Upper lobe of left lung (tissue), 6 donors: ENCODE data around the gene KLHDC3. TPM values are rescaled to one million over a fixed set of nuclear protein-coding genes. Genes with fewer than 3 reads are reported as not detected.

Experiments
- ATAC-seq, 2 donors: fragments of 200-7000 bp; cut with Tn5 transposase; one replicate each; pipeline ENCODE4 v1.9.1; 2022; ENCODE audit warnings: mild to moderate bottlenecking in 2 of 2, moderate library complexity in 2 of 2; ENCODE audit not compliant: low FRiP score in 2 of 2
- DNase-seq, 2 donors: peaks; one replicate each; pipeline ENCODE4 v3.0.0-alpha.2; 2019 to 2020
- H3K27ac ChIP-seq, 4 donors: fragments of 200-600 bp; sonication (generic); one replicate each; pipeline ENCODE4 v1.5.1; 2016 to 2019
- H3K27me3 ChIP-seq, 4 donors: fragments of 200-600 bp; sonication (generic); one replicate each; pipeline ENCODE4 v1.5.1; 2017 to 2019
- H3K36me3 ChIP-seq, 4 donors: fragments of 200-600 bp; sonication (generic); one replicate each; pipeline ENCODE4 v1.5.1; 2016 to 2019
- H3K4me1 ChIP-seq, 4 donors: fragments of 200-600 bp; sonication (generic); one replicate each; pipeline ENCODE4 v1.5.1; 2018 to 2019
- H3K4me3 ChIP-seq, 4 donors: fragments of 200-600 bp; sonication (generic); one replicate each; pipeline ENCODE4 v1.5.1; 2017 to 2019; ENCODE audit warnings: mild to moderate bottlenecking in 2 of 4, moderate library complexity in 1 of 4
- H3K9me3 ChIP-seq, 4 donors: fragments of 200-600 bp; sonication (generic); one replicate each; pipeline ENCODE4 v1.5.1; 2018 to 2019
- CTCF ChIP-seq, 6 experiments: fragments of 450-650 bp in 4 of 6; fragments of 200-600 bp in 2 of 6; sonication (generic) in 2 of 6; IDR thresholded peaks; one replicate each; pipeline ENCODE4 v1.5.1; 2016 to 2019; ENCODE audit warnings: antibody characterized with exemption in 6 of 6
- EP300 ChIP-seq, 4 donors: sonication (generic); formaldehyde crosslinking; IDR thresholded peaks; one replicate each; pipeline ENCODE4 v1.5.1; 2017; ENCODE audit warnings: antibody characterized with exemption in 4 of 4, control low read depth in 2 of 4
- POLR2A ChIP-seq, 4 donors: fragments of 450-650 bp; IDR thresholded peaks; one replicate each; pipeline ENCODE4 v1.5.1; 2016 to 2017; ENCODE audit warnings: antibody characterized with exemption in 4 of 4, mild to moderate bottlenecking in 2 of 4
- POLR2AphosphoS5 ChIP-seq, 2 donors: sonication (generic); formaldehyde crosslinking; IDR thresholded peaks; one replicate each; pipeline ENCODE4 v1.5.1; 2017; ENCODE audit warnings: antibody characterized with exemption in 2 of 2
- WGBS, 2 donors: methylation state at CpG; one replicate each; pipeline ENCODE4 v1.1.5; 2017 to 2018; 5-methylcytosine and 5-hydroxymethylcytosine counted together
- total RNA-seq, 6 donors: library from RNA; depleted of rRNA in 4 of 6; stranded (reverse); fragments of >200 nt in 4 of 6; gene quantifications; one replicate each; pipeline versions ENCODE4 v1.1.0 to v1.2.1, GENCODE V29; 2016 to 2021
- donor health status: DM: no; HTN: no; CAD: no; lungs with moderate emphysema.
- donor health status: DM: no; HTN: yes; CAD: no; lungs with severe emphysema.

KLHDC3 gene
- total RNA-seq, 6 donors from 2014 or later = 36.7 to 74.0 (median 59.3) TPM

DNA sequence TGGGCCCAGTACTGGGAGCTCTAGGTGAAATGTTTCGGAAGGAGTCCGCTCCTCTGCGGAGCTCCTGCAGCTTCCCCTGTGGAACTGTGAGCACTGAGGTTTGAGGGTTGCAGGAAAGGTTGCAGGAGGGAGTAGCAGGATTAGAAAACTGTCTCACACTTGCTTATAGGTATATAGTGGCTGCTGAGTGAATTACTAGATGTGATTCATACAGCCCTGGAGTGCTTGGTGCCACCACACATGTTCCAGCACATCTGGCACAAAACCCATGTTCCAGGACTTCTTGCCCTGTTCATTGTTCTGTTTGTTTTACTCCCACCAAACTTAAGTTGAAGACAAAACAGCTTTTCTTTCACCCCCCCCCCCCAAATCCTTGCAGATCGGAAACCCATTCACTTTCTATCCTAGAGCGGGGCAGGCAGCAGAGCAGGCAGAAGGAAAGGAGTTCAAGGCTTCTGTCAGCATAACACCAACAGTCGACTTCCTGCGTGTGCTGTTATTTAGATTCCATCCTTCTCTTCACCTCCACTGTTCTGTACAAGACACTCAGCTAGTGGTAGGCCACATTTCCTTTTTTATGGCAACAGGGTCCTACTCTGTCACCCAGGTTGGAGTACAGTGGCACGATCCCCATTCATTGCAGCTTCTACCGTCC, 34.4 kb upstream of the KLHDC3 start:
- no peak for TF ChIP-seq POLR2A (IDR thresholded peaks at IDR 0.05)
- no peak for TF ChIP-seq CTCF (IDR thresholded peaks at IDR 0.05)
- TF ChIP-seq EP300 (IDR thresholded peaks at IDR 0.05) = no peak
- no peak for TF ChIP-seq POLR2AphosphoS5 (IDR thresholded peaks at IDR 0.05)
- ATAC-seq = peak in 1 of 2 donors; percentile 2
- peak overlapping the region; percentile 88 to 97 (median 92) for H3K27ac ChIP-seq

DNA sequence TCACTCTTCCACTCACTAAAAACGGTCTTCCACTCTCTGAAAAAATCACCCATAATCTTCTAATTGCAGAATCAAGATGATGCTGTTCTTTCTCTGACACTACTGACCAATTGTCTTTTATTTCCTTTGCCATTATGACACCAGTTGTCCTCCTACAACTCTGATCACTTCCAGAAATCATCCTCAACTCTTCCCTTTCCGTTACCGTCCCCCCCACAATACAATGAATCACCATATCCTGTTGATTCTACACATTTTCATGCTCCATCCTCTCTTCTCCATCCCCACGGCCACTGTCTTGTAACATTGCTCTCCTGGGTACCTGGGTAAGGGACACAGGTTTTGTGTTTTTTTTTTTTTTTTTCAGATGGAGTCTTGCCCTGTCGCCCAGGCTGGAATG, 32.2 kb upstream of the KLHDC3 start:
- Histone ChIP-seq H3K27me3 (no peaks in the 10 kb centered on the region), H3K36me3 (no peaks in the 10 kb centered on the region), H3K27ac (no peak overlapping the region), H3K9me3 (no peaks in the 10 kb centered on the region), H3K4me1 (peaks cover 34 to 54% (median 47%) of the 10 kb centered on the region in 4 donors), H3K4me3 (no peak overlapping the region)
- TF ChIP-seq POLR2AphosphoS5 (IDR thresholded peaks at IDR 0.05) = no peak
- TF ChIP-seq CTCF (IDR thresholded peaks at IDR 0.05) = no peak
- TF ChIP-seq POLR2A (IDR thresholded peaks at IDR 0.05) = no peak
- no peak for TF ChIP-seq EP300 (IDR thresholded peaks at IDR 0.05)
- WGBS, 2 donors = 74 to 87% methylated on average over 5 of the region's 5 CpGs
- DNase-seq (no peak), ATAC-seq (no peak)

More for the DNA sequence above, 34.4 kb upstream of the KLHDC3 start:
- 37% methylated on average over 9 of the region's 9 CpGs for WGBS, 2 donors
- Histone ChIP-seq H3K27me3 (no peaks in the 10 kb centered on the region), H3K36me3 (no peaks in the 10 kb centered on the region), H3K4me3 (peak overlapping the region; percentile 80 to 98 (median 92)), H3K4me1 (peaks cover 26 to 44% (median 29%) of the 10 kb centered on the region in 4 donors), H3K9me3 (no peaks in the 10 kb centered on the region)
- no peak for DNase-seq

GRCh38 chr6:42984001-42984923, 29.8 kb upstream of the KLHDC3 start, which contains the start of gene PPP2R5D:
TSS of gene PPP2R5D (plus strand) at chr6:42984570. CDS start at chr6:42984678, 108 bp downstream.
- Histone ChIP-seq H3K9me3 (no peaks in the 10 kb centered on the region), H3K4me1 (peaks cover 34 to 59% (median 53%) of the 10 kb centered on the region in 4 donors), H3K4me3 (peak within 1 kb of the TSS; percentile 74 to 97 (median 80)), H3K36me3 (peaks cover 0 to 2% (median 0%) of the 10 kb centered on the region in 4 donors), H3K27ac (peak within 1 kb of the TSS; percentile 74 to 92 (median 89)), H3K27me3 (no peaks in the 10 kb centered on the region)
- ATAC-seq (peak; percentile 97 to 98), DNase-seq (peak; percentile 96 to 99)
- TF ChIP-seq POLR2AphosphoS5 (IDR thresholded peaks at IDR 0.05) = peak; percentile 18 to 89
- TF ChIP-seq EP300 (IDR thresholded peaks at IDR 0.05) = no peak
- TF ChIP-seq CTCF (IDR thresholded peaks at IDR 0.05) = peak in 4 of 6 experiments; percentile 6 to 49 (median 32)
- TF ChIP-seq POLR2A (IDR thresholded peaks at IDR 0.05) = peak in 3 of 4 donors; percentile 41 to 89 (median 87)
- WGBS, 2 donors = 0% methylated on average over 25 to 56 of the region's 59 CpGs

DNA sequence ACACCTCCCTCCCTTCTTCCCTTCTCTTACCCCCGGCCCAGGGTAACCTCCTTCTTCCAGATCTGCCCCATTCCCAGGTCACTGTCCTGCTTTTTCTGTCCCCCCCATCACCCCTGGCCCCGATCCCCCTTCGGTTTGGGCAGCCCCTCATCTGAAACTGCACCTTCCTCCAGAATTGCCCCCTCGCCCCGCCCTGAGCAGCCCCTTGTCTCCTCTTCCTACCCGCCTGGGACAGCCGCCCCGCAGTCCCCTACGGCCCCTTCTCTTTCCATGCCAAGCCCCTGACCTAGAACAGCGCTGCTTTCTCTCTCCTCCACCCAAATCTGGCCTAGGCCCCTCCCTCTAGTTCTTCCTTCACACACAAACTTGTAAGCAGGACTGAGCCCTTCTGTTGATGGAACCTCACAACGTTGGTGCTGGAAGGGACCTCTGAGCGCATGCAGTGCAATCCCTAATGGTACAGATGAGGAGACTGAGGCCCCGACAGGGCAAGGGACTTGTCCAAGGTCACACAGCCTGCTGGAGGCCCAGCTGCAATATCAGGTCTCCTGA, 29.0 kb upstream of the KLHDC3 start:
- 10 to 15% methylated on average over 12 to 13 of the region's 13 CpGs for WGBS, 2 donors
- no peaks in the 10 kb centered on the region for H3K27me3 ChIP-seq
- ATAC-seq (peak in 1 of 2 donors; percentile 21), DNase-seq (no peak)
- H3K36me3 ChIP-seq = peaks cover 3 to 9% (median 5%) of the 10 kb centered on the region in 4 donors
- peak overlapping the region; percentile 74 to 97 (median 80) for H3K4me3 ChIP-seq
- no peaks in the 10 kb centered on the region for H3K9me3 ChIP-seq
- TF ChIP-seq CTCF (IDR thresholded peaks at IDR 0.05) = no peak
- peak overlapping the region; percentile 74 to 92 (median 89) for H3K27ac ChIP-seq
- H3K4me1 ChIP-seq = peaks cover 32 to 53% (median 46%) of the 10 kb centered on the region in 4 donors
